Panc1 (cell line): Measurements from ENCODE around the gene AKT1.
"Not testable (repeated sequence)": the region's sequence is repeated elsewhere in the genome, so short reads cannot be mapped to it uniquely, and the experiment has no call there.

Experiments
- TF ChIP-seq, protein P1 (sequence below): fragments of 450-650 bp; IDR thresholded peaks from 2 replicates; pipeline ENCODE4 v1.5.1; 2017; ENCODE audit warnings: mild to moderate bottlenecking
- TF ChIP-seq, protein P2 (sequence below), 2 experiments: IDR thresholded peaks; 2 replicates each; pipeline ENCODE4 v1.6.1; 2011 to 2012; ENCODE audit warnings: low read depth in 2 of 2, control low read depth in 1 of 2, low read length in 1 of 2, mild to moderate bottlenecking in 1 of 2, moderate library complexity in 1 of 2; ENCODE audit not compliant: insufficient read depth in 1 of 2

DNA sequence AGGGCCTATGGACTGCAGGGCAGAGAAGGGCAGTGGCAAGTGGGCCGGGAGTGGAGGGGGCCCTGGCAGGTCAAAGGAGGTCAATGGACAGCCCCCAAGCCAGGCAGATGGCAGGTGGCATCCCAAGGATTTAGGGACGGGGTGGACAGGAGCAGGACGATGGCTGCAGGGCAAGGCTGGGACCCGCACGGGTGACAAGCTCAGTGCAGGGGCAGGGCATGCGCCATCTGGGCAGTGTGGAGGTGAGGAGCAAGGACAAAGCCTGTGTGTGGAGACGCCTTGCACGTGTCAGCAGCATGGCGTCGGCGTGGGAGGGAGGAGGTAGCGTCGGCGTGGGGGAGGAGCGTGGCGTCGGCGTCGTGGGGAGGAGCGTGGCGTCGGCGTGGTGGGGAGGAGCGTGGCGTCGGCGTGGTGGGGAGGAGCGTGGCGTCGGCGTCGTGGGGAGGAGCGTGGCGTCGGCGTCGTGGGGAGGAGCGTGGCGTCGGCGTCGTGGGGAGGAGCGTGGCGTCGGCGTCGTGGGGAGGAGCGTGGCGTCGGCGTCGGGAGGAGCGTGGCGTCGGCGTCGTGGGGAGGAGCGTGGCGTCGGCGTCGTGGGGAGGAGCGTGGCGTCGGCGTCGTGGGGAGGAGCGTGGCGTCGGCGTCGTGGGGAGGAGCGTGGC is 66.2 kb downstream of the AKT1 start:
- TF ChIP-seq, protein P1, sequence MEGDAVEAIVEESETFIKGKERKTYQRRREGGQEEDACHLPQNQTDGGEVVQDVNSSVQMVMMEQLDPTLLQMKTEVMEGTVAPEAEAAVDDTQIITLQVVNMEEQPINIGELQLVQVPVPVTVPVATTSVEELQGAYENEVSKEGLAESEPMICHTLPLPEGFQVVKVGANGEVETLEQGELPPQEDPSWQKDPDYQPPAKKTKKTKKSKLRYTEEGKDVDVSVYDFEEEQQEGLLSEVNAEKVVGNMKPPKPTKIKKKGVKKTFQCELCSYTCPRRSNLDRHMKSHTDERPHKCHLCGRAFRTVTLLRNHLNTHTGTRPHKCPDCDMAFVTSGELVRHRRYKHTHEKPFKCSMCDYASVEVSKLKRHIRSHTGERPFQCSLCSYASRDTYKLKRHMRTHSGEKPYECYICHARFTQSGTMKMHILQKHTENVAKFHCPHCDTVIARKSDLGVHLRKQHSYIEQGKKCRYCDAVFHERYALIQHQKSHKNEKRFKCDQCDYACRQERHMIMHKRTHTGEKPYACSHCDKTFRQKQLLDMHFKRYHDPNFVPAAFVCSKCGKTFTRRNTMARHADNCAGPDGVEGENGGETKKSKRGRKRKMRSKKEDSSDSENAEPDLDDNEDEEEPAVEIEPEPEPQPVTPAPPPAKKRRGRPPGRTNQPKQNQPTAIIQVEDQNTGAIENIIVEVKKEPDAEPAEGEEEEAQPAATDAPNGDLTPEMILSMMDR, result not testable (repeated sequence)
- TF ChIP-seq, protein P2, sequence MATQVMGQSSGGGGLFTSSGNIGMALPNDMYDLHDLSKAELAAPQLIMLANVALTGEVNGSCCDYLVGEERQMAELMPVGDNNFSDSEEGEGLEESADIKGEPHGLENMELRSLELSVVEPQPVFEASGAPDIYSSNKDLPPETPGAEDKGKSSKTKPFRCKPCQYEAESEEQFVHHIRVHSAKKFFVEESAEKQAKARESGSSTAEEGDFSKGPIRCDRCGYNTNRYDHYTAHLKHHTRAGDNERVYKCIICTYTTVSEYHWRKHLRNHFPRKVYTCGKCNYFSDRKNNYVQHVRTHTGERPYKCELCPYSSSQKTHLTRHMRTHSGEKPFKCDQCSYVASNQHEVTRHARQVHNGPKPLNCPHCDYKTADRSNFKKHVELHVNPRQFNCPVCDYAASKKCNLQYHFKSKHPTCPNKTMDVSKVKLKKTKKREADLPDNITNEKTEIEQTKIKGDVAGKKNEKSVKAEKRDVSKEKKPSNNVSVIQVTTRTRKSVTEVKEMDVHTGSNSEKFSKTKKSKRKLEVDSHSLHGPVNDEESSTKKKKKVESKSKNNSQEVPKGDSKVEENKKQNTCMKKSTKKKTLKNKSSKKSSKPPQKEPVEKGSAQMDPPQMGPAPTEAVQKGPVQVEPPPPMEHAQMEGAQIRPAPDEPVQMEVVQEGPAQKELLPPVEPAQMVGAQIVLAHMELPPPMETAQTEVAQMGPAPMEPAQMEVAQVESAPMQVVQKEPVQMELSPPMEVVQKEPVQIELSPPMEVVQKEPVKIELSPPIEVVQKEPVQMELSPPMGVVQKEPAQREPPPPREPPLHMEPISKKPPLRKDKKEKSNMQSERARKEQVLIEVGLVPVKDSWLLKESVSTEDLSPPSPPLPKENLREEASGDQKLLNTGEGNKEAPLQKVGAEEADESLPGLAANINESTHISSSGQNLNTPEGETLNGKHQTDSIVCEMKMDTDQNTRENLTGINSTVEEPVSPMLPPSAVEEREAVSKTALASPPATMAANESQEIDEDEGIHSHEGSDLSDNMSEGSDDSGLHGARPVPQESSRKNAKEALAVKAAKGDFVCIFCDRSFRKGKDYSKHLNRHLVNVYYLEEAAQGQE (IDR thresholded peaks at IDR 0.05; ENCODE audit: insufficient read depth in 1 of 2, low read depth in 2 of 2, low read length in 1 of 2), result not testable (repeated sequence)
